Lung (tissue), 12 donors: ENCODE data around the gene FOXO3. TPM values are rescaled to one million over a fixed set of nuclear protein-coding genes. Genes with fewer than 3 reads are reported as not detected.
"Not testable (repeated sequence)": the region's sequence is repeated elsewhere in the genome, so short reads cannot be mapped to it uniquely, and the experiment has no call there.

Experiments used
- ATAC-seq: fragments of 200-7000 bp; cut with Tn5 transposase; one replicate; pipeline ENCODE4 v1.9.1; 2020; ENCODE audit warnings: moderate number of reproducible peaks; ENCODE audit not compliant: insufficient read depth, low FRiP score
- DNase-seq, 3 donors: peaks; one replicate each; pipeline ENCODE4 v3.0.0-alpha.2; 2013 to 2017
- H3K27ac ChIP-seq, 2 donors: one replicate each; pipeline ENCODE4 v1.5.1; 2013; ENCODE audit warnings: mild to moderate bottlenecking in 2 of 2, moderate library complexity in 2 of 2, control low read depth in 1 of 2, inconsistent platforms in 1 of 2, low read depth in 1 of 2, low read length in 1 of 2
- H3K27me3 ChIP-seq, 3 donors: one replicate each; pipeline ENCODE4 v1.5.1; 2013; ENCODE audit warnings: low read length in 2 of 3; ENCODE audit not compliant: control insufficient read depth in 3 of 3, insufficient read depth in 3 of 3
- H3K36me3 ChIP-seq, 4 donors: one replicate each; pipeline ENCODE4 v1.5.1; 2013; ENCODE audit warnings: low read length in 4 of 4, mild to moderate bottlenecking in 1 of 4, moderate library complexity in 1 of 4; ENCODE audit not compliant: control insufficient read depth in 4 of 4, insufficient read depth in 4 of 4
- H3K4me1 ChIP-seq, 5 donors: one replicate each; pipeline ENCODE4 v1.5.1; 2013; ENCODE audit warnings: low read length in 5 of 5, mild to moderate bottlenecking in 2 of 5, moderate library complexity in 1 of 5; ENCODE audit not compliant: control insufficient read depth in 5 of 5, insufficient read depth in 5 of 5
- H3K4me3 ChIP-seq: one replicate; pipeline ENCODE4 v1.5.1; 2013; ENCODE audit warnings: mild to moderate bottlenecking, control low read depth, moderate library complexity
- H3K9ac ChIP-seq, 2 donors: one replicate each; pipeline ENCODE4 v1.5.1; 2013; ENCODE audit warnings: low read length in 2 of 2, control low read depth in 1 of 2; ENCODE audit not compliant: insufficient read depth in 1 of 2
- H3K9me3 ChIP-seq, 4 donors: one replicate each; pipeline ENCODE4 v1.5.1; 2013; ENCODE audit warnings: low read length in 3 of 4, mild to moderate bottlenecking in 1 of 4, moderate library complexity in 1 of 4; ENCODE audit not compliant: control insufficient read depth in 4 of 4, insufficient read depth in 3 of 4
- CTCF ChIP-seq: IDR thresholded peaks from 2 replicates; pipeline ENCODE4 v1.5.1; 2012; ENCODE audit warnings: mild to moderate bottlenecking; ENCODE audit errors: control extremely low read depth, extremely low read depth
- WGBS, 2 donors: extraction: QIAGEN DNeasy Blood & Tissue Kit; methylation state at CpG; one replicate each; pipeline ENCODE4 v1.1.7; 2013; 5-methylcytosine and 5-hydroxymethylcytosine counted together
- polyA plus RNA-seq, 2 donors: library from polyadenylated mRNA; stranded (reverse); fragments of 200-250 nt; gene quantifications; one replicate each; pipeline ENCODE4 v1.2.1, GENCODE V29; 2013
- total RNA-seq, 2 donors: library from RNA; depleted of rRNA in 1 of 2; stranded (reverse); fragments of >200 nt in 1 of 2; gene quantifications; one replicate each; pipeline ENCODE4 v1.2.1, GENCODE V29; 2014 to 2021
- donor health status: control.
- donor health status: control.
- donor health status: Bipolar disorder and iron deficiency.
- donor health status: healthy.
- donor health status: DM: yes; HTN: yes; CAD: no.

The FOXO3 gene
- total and polyA plus RNA-seq, 4 donors = 12.1 to 101 (median 40.0) TPM

- Histone ChIP-seq H3K27ac (no peak overlapping the region), H3K27me3 (no peaks in the 10 kb centered on the region), H3K9ac (no peak overlapping the region), H3K4me3 (no peak overlapping the region), H3K36me3 (no peaks in the 10 kb centered on the region), H3K4me1 (peaks cover 11 to 54% (median 29%) of the 10 kb centered on the region in 5 donors), H3K9me3 (no peaks in the 10 kb centered on the region)
- 94 to 100% methylated on average over 2 of the region's 2 CpGs for WGBS, 2 donors
- DNase-seq (no peak), ATAC-seq (no peak)
- TF ChIP-seq CTCF = no peak
Observed at GRCh38 chr6:108658174-108658573, 97.5 kb downstream of the FOXO3 start.

GRCh38 chr6:108658785-108659184 lies 98.1 kb downstream of the FOXO3 start:
- H3K9ac ChIP-seq, H3K27ac ChIP-seq, H3K36me3 ChIP-seq, H3K9me3 ChIP-seq, H3K27me3 ChIP-seq, DNase-seq, H3K4me3 ChIP-seq, ATAC-seq: not testable (repeated sequence)
- WGBS, 2 donors = 96 to 97% methylated on average over 4 of the region's 4 CpGs
- H3K4me1 ChIP-seq = peaks cover 8 to 49% (median 29%) of the 10 kb centered on the region in 5 donors

GRCh38 chr6:108660251-108660650 lies 99.5 kb downstream of the FOXO3 start:
- DNase-seq (no peak), ATAC-seq (no peak)
- peaks cover 0 to 3% (median 0%) of the 10 kb centered on the region in 4 donors for H3K9me3 ChIP-seq
- H3K27me3 ChIP-seq = no peaks in the 10 kb centered on the region
- H3K27ac ChIP-seq = peak overlapping the region in 1 of 2 donors; percentile 36
- 90 to 92% methylated on average over 4 of the region's 4 CpGs for WGBS, 2 donors
- no peak for TF ChIP-seq CTCF
- peaks cover 7 to 39% (median 16%) of the 10 kb centered on the region in 5 donors for H3K4me1 ChIP-seq
- H3K36me3 ChIP-seq = peaks cover 3 to 9% (median 6%) of the 10 kb centered on the region in 4 donors
- no peak overlapping the region for H3K4me3 ChIP-seq
- H3K9ac ChIP-seq = no peak overlapping the region

- Histone ChIP-seq H3K9me3 (peaks cover 0 to 3% (median 0%) of the 10 kb centered on the region in 4 donors), H3K9ac (no peak overlapping the region), H3K36me3 (peaks cover 3 to 13% (median 10%) of the 10 kb centered on the region in 4 donors), H3K27ac (peak overlapping the region in 1 of 2 donors; percentile 27), H3K27me3 (no peaks in the 10 kb centered on the region), H3K4me1 (peaks cover 2 to 34% (median 9%) of the 10 kb centered on the region in 5 donors), H3K4me3 (no peak overlapping the region)
- ATAC-seq = no peak
- 93 to 100% methylated on average over 1 of the region's 1 CpG for WGBS, 2 donors
- DNase-seq = no peak
- no peak for TF ChIP-seq CTCF
Observed at GRCh38 chr6:108661430-108661829, 100.7 kb downstream of the FOXO3 start.
